Activated CD4-positive, CD25-positive, alpha-beta regulatory T cell treated with anti-CD3 and anti-CD28 coated beads, Interleukin-2, amount 50 U/mL, for 16 hours (primary cell): ENCODE results near the gene RRM1.
A peak's percentile ranks its signal among the peaks of the same experiment; 100 is the strongest.

Experiments used
- DNase-seq: peaks from one replicate; pipeline ENCODE4 v3.0.0-alpha.2; 2020; ENCODE audit warnings: low read depth, low spot score

RRM1 gene

DNA sequence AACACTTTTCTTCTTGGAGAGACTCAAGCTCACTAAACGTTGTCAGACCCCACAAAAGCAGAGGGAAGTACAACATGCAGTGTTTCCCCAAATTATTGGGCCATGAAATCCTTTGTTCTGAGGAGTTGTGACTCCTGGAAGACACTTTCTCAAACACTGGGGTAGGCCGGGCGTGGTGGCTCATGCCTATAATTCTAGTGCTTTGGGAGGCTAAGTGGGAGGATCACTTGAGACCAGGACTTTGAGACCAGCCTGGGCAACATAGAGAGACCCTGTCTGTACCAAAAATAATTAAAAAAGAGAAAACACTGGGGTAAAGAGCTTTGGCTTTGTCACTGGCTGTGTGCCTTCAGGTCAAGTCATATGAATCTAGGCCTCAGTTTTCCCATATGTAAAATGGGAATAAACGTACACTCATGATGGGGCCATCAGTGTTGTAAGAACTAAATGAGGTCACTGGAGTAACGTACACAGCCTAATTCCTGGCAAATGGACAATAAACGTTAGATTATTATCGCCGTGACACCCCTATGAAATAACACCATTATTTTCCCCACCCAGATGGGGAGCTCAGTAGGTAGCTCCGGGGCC, 92.0 kb downstream of the RRM1 start:
- DNase-seq: no peak

DNA sequence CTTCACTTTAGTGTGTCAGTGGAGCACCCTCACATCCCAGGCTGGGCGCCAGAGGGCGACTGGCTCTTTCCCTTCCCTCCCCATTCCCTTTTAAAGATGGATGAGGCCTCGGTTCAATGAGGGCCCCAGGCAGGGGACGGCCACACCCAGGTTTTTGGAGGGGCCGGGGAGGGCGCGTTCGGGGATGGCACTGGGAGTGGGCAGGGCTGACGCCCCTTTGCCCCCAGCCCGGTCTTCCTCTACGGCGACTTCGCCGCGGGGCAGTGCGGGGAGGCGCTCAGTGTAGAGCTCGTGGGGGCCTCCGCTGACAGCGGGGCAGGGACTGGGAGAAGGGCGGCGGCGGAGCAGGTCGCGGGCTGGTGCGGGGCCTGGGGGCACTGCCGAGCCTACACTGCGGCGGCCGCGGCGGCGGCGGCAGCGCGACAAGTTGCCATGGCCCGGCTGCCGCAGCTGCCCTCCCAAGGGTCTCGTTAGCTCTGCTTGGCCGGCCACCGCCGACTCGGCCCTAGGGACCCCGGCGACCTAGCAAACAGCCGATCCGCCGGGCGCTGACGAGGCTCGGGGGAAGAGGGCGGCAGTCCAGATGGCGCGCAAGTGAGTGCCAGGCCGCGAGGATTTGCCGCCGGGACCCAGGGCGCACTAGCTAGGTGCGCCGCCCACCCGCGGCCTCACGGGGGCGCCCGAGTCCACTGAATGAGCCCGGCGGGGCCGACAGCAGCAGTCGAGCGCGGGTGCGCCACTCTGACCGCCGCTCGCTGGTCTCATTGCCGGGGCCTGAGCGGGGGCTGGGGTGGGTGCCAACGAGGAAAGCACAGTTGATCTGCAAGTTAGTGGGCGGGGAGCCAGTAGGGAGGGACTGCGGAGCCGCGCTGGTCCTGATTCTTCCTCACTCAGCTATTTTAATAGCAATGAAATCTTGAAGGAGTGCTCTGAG, 92.7 kb downstream of the RRM1 start:
- DNase-seq: peak; percentile 67
